Stimulated activated CD4-positive, alpha-beta T cell treated with anti-CD3 and anti-CD28 coated beads, TNF-alpha, amount 100 ng/mL, for 48 hours (primary cell): ENCODE measurements around the gene MYL12A.

ENCODE experiments used
- DNase-seq, 3 donors: peaks; one replicate each; pipeline ENCODE4 v3.0.0-alpha.2; 2020; ENCODE audit warnings: low read depth in 3 of 3

The MYL12A gene

GRCh38 chr18:3225588-3225987 is 22.0 kb upstream of the MYL12A start:
- no peak for DNase-seq

- no peak for DNase-seq
These were observed 21.6 kb upstream of the MYL12A start for GRCh38 chr18:3226048-3226447.

GRCh38 chr18:3230401-3231334 is 16.9 kb upstream of the MYL12A start:
- DNase-seq: no peak

GRCh38 chr18:3233004-3233403 is 14.6 kb upstream of the MYL12A start:
- DNase-seq: no peak

GRCh38 chr18:3233433-3234168 is 14.0 kb upstream of the MYL12A start:
- no peak for DNase-seq

GRCh38 chr18:3234457-3234856 is 13.1 kb upstream of the MYL12A start:
- no peak for DNase-seq

- DNase-seq: no peak
These were observed 11.8 kb upstream of the MYL12A start for GRCh38 chr18:3235846-3236245.

GRCh38 chr18:3236470-3236869 is 11.1 kb upstream of the MYL12A start:
- DNase-seq: no peak

- no peak for DNase-seq
These were observed 8.9 kb upstream of the MYL12A start for GRCh38 chr18:3238742-3239141.

- DNase-seq: no peak
These were observed 2.4 kb upstream of the MYL12A start for GRCh38 chr18:3245185-3245564.

GRCh38 chr18:3245853-3246634 is 1.6 kb upstream of the MYL12A start:
- peak; percentile 70 to 80 (median 70) for DNase-seq

GRCh38 chr18:3246635-3247239 is 864 bp upstream of the MYL12A start:
- DNase-seq: no peak

- no peak for DNase-seq
These were observed 559 bp downstream of the MYL12A start for GRCh38 chr18:3248062-3248657.

GRCh38 chr18:3248658-3249359 is 1.2 kb downstream of the MYL12A start:
- no peak for DNase-seq

- no peak for DNase-seq
These were observed 2.9 kb downstream of the MYL12A start for GRCh38 chr18:3250237-3251107.

GRCh38 chr18:3251249-3251962 is 3.8 kb downstream of the MYL12A start:
- no peak for DNase-seq

- DNase-seq: no peak
These were observed 4.3 kb downstream of the MYL12A start for GRCh38 chr18:3251963-3252277.

- no peak for DNase-seq
These were observed 5.2 kb downstream of the MYL12A start for GRCh38 chr18:3252843-3253242.

GRCh38 chr18:3254725-3255124 is 7.1 kb downstream of the MYL12A start:
- DNase-seq: no peak
